GM12801 (cell line): Measurements from ENCODE around the gene GLIS1.

Experiments
- TF ChIP-seq, protein P1 (sequence below): IDR thresholded peaks from one replicate; pipeline ENCODE4 v1.5.1; 2011; ENCODE audit warnings: control low read depth; ENCODE audit not compliant: insufficient read length; ENCODE audit errors: extremely low read depth

GLIS1 gene

DNA sequence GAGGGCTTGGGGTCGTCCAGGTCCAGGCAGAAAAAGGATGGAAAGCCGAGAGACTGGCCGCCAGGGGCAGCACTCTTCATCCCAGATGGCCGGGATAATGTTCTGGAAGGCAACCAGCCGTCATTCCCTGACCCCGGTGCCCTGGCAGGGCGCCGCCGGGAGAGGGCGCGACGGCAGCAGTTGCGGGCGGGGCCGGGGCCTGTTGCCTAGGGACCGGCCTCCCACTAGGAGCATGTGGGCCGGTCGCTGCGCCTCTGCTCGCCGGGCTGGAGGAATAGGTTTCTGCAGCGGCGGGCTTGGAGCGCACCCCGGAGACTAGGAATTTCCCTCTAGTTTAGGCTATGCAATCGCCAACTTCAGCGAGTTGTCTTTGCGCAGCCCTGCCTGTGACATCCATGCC lies 268.8 kb downstream of the GLIS1 start:
- TF ChIP-seq, protein P1, sequence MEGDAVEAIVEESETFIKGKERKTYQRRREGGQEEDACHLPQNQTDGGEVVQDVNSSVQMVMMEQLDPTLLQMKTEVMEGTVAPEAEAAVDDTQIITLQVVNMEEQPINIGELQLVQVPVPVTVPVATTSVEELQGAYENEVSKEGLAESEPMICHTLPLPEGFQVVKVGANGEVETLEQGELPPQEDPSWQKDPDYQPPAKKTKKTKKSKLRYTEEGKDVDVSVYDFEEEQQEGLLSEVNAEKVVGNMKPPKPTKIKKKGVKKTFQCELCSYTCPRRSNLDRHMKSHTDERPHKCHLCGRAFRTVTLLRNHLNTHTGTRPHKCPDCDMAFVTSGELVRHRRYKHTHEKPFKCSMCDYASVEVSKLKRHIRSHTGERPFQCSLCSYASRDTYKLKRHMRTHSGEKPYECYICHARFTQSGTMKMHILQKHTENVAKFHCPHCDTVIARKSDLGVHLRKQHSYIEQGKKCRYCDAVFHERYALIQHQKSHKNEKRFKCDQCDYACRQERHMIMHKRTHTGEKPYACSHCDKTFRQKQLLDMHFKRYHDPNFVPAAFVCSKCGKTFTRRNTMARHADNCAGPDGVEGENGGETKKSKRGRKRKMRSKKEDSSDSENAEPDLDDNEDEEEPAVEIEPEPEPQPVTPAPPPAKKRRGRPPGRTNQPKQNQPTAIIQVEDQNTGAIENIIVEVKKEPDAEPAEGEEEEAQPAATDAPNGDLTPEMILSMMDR, result no peak

DNA sequence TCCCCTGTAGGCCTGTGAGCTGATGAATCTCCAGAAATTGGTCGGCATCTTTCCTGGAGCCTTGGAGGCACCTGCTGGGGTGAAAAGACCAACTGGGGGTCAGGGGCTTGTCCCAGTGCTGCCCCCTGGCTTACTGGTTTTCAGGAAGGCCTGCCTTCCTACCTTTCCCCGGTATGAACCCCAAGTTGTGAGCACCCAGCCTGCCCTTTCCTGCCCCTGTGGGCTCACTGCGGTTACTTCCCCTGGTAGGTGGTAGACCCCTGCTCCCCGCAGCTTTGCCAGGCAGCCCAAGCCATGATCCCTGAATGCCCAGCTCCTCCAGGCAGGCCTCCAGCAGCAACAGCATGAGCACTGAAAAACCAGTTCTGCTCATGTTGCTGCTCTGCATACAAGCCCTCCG lies 269.6 kb downstream of the GLIS1 start:
- TF ChIP-seq, protein P1, result no peak

DNA sequence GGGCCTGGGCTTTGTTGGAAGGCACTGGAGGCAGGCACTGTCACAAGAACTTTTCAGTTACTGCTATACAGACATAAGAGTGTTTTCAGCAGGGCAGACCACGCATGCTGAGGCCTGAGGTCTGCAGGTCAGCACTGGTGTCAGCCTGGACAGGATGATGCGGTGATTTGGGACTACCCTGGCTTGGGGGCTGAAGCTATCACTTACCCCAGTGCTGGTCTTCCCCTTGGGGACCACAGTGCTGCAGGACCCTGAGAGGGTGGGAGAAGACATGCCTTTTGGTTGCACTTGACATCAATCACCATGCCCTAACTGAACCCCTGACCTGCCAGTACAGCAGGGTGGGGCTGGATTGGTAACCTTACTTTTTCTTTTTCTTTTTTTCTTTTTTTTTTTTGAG lies 270.6 kb downstream of the GLIS1 start:
- TF ChIP-seq, protein P1, result no peak

DNA sequence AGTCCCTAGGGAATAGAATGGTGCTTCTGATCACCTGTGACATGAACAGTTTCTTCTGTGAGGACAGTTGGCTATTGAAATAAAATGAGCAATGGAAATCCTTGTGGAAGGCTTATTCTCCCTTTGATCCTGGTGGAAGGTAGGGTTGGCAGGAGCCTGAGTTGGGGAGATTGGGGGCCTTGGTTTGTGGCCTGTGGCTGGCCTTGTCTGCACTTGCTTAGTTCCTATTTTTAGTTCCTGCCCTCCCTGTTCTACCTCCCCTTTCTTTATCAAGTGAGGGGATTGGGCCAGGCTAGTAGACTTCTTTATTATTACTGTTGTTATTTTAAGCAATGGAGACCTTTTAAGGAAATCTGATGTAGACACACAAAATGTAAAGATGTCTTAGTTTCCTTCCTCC lies 271.6 kb downstream of the GLIS1 start:
- TF ChIP-seq, protein P1, result no peak

DNA sequence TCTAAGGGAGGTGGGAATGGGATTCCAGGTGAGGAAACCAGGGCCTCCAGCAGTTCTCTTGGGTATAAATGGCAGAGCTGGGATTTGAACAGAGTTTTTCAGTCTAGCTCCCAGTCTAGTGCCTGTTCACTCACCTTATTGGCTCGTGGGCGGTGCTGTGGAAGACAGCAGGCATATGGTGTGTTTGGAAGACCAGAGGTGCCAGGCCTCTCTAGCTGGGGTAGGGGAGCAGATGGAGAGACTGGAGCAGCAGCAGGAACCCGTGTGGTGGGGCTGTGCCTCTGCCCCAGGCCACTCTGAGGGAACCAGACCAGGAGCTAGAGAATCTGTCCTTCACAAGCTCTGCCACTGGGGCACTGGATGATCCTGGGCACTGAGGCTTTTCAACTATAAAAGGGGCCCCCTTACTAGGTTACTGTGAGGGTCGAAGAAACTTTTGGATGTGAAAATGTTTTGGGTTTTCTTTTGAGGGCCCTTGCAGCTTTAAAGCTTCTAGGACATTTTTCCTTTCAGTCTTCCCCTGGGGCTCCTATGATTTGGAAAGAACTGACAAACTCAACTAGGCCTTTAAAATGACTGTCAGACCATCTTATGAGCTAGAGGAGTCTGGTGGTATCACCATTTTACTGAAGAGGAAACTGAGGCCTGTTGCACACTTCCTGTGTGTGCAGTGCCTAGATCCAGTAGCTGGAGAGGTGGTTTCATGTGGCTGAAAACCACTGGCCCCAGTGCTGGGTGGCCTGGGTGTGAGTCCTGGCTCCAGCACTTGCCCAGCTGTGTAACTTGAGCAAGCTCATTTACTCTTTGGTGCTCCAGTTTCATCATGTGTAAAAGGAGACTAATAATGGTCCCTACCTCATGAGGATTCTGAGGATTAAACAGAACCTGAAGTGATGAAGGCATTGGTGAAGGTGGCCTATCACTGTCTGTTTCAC lies 273.7 kb downstream of the GLIS1 start:
- TF ChIP-seq, protein P1, result no peak

DNA sequence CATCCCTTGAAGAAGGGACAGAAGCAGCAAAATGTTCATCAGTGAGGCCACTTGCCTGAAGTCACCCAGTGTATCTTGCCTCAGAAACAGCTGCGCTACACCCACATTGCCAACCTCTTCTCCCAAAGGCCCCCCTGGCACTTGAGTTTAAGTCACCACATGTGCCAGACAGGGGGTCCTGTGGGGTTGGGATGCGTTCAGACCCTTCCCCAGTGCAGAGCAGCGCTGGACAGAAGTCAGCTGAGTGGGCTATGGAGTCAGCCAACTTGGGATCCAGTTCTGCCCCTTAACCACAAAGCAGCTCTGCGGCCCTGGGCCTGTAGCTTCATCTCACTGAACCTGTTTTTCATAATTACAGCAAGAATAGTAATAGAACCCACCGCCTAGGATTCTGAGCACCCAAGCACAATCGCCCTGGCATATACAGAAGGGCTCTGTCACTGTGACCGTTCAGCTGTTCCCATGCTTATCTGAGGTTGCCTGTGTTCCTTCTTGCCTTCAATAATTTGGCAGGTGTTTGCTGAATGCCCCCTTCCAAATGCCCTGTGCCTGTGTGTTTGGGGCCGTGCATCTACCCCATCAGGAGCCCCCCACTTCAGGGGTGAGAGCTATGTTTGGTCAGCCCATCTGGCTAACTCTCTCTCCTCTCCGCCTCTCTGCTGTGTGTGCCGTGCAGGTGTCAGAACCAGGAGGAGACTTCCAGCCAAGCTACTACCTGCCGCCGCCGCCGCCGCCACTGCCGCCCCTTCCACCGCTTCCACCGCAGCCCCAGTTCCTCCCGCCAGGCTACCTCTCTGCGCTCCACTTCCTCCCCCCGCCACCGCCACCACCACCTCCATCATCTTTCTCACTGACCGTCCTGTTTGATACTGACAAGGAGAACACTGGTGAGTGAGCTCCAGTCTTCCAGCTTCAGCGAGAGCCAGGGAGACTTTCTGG lies 274.7 kb downstream of the GLIS1 start:
- TF ChIP-seq, protein P1, result no peak
